ENCODE measurements around the gene DPM3. TPM values are rescaled to one million over a fixed set of nuclear protein-coding genes. Genes with fewer than 3 reads are reported as not detected.
A peak's percentile ranks its signal among the peaks of the same experiment; 100 is the strongest.

DPM3 gene
- total and polyA plus RNA-seq, 2 of the 13 experiments (the other 11 are each of a cell fraction or from before 2014, with no cell fraction given), result 23.2 to 53.4 TPM

DNA sequence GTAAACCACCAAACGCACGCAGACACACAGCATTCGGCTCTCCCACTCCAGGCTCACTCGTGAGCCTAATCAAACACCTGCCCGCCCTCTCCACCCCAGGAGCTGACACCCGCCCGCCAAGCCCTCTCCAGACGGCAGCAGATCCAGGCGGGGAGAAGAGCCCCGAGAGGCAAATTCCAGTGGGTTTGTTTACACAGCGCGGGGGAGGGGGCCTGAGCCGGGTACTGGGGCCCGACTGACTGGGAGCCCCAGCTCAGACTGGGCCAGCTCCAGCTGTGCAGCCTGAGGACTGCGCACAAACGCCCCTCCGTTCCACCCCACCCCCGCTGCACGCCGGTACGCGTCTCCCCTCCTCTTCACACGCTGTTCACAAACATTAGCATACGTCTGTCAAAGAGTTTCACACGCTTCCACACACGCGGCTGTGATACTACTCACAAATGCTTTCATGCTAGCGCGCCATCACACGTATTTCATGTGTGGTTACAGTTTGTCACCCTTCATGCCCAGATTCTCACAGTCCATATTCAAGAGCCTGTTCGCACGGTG is 13.7 kb downstream of the DPM3 start (continued):
- no peak for TF ChIP-seq THAP9 (CRISPR knock-in tag; IDR thresholded peaks at IDR 0.05; ENCODE audit: borderline replicate concordance)
- no peak for TF ChIP-seq RBAK (CRISPR knock-in tag; IDR thresholded peaks at IDR 0.05)
- no peak for TF ChIP-seq ZKSCAN8 (CRISPR knock-in tag; IDR thresholded peaks at IDR 0.05; ENCODE audit: borderline replicate concordance)
- TF ChIP-seq, protein P1, sequence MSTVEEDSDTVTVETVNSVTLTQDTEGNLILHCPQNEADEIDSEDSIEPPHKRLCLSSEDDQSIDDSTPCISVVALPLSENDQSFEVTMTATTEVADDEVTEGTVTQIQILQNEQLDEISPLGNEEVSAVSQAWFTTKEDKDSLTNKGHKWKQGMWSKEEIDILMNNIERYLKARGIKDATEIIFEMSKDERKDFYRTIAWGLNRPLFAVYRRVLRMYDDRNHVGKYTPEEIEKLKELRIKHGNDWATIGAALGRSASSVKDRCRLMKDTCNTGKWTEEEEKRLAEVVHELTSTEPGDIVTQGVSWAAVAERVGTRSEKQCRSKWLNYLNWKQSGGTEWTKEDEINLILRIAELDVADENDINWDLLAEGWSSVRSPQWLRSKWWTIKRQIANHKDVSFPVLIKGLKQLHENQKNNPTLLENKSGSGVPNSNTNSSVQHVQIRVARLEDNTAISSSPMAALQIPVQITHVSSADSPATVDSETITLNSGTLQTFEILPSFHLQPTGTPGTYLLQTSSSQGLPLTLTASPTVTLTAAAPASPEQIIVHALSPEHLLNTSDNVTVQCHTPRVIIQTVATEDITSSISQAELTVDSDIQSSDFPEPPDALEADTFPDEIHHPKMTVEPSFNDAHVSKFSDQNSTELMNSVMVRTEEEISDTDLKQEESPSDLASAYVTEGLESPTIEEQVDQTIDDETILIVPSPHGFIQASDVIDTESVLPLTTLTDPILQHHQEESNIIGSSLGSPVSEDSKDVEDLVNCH (CRISPR knock-in tag; IDR thresholded peaks at IDR 0.05), result 0 out of 2 replicates have a peak, but pooled peaks have one; percentile 56
- no peak; the same call in 1 of the 2 replicates for TF ChIP-seq SOX13 (IDR thresholded peaks at IDR 0.05)
- no peak for TF ChIP-seq SOX13 (CRISPR knock-in tag; conservative IDR thresholded peaks at IDR 0.05 in 1 of 2, IDR thresholded peaks at IDR 0.05 in 1 of 2)
- no peak for TF ChIP-seq ZNF776 (CRISPR knock-in tag; IDR thresholded peaks at IDR 0.05)
- TF ChIP-seq BCL6 (CRISPR knock-in tag; IDR thresholded peaks at IDR 0.05), result no peak
- TF ChIP-seq ZBTB21 (CRISPR knock-in tag; IDR thresholded peaks at IDR 0.05), result no peak
- no peak for TF ChIP-seq POGZ (CRISPR knock-in tag; IDR thresholded peaks at IDR 0.05)
- no peak for TF ChIP-seq XRCC5 (optimal IDR thresholded peaks at IDR 0.05; ENCODE audit: low read length)
- TF ChIP-seq ZSCAN20 (CRISPR knock-in tag; IDR thresholded peaks at IDR 0.05; ENCODE audit: borderline replicate concordance), result no peak
- TF ChIP-seq ZFY (CRISPR knock-in tag; IDR thresholded peaks at IDR 0.05), result no peak
- TF ChIP-seq, protein P2, sequence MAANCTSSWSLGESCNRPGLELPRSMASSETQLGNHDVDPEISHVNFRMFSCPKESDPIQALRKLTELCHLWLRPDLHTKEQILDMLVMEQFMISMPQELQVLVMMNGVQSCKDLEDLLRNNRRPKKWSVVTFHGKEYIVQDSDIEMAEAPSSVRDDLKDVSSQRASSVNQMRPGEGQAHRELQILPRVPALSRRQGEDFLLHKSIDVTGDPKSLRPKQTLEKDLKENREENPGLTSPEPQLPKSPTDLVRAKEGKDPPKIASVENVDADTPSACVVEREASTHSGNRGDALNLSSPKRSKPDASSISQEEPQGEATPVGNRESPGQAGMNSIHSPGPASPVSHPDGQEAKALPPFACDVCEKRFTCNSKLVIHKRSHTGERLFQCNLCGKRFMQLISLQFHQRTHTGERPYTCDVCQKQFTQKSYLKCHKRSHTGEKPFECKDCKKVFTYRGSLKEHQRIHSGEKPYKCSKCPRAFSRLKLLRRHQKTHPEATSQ (CRISPR knock-in tag; IDR thresholded peaks at IDR 0.05; ENCODE audit: borderline replicate concordance), result no peak; the same call in 1 of the 2 replicates
- TF ChIP-seq NPAS2 (CRISPR knock-in tag; IDR thresholded peaks at IDR 0.05; ENCODE audit: borderline replicate concordance), result no peak
- TF ChIP-seq, protein P3, sequence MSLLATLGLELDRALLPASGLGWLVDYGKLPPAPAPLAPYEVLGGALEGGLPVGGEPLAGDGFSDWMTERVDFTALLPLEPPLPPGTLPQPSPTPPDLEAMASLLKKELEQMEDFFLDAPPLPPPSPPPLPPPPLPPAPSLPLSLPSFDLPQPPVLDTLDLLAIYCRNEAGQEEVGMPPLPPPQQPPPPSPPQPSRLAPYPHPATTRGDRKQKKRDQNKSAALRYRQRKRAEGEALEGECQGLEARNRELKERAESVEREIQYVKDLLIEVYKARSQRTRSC (CRISPR knock-in tag; IDR thresholded peaks at IDR 0.05; ENCODE audit: low read depth), result 0 out of 2 replicates have a peak, but pooled peaks have one; percentile 28
- TF ChIP-seq, protein P4, sequence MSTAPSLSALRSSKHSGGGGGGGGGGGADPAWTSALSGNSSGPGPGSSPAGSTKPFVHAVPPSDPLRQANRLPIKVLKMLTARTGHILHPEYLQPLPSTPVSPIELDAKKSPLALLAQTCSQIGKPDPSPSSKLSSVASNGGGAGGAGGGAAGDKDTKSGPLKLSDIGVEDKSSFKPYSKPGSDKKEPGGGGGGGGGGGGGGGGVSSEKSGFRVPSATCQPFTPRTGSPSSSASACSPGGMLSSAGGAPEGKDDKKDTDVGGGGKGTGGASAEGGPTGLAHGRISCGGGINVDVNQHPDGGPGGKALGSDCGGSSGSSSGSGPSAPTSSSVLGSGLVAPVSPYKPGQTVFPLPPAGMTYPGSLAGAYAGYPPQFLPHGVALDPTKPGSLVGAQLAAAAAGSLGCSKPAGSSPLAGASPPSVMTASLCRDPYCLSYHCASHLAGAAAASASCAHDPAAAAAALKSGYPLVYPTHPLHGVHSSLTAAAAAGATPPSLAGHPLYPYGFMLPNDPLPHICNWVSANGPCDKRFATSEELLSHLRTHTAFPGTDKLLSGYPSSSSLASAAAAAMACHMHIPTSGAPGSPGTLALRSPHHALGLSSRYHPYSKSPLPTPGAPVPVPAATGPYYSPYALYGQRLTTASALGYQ (CRISPR knock-in tag; IDR thresholded peaks at IDR 0.05), result no peak
- TF ChIP-seq SATB2 (CRISPR knock-in tag; IDR thresholded peaks at IDR 0.05), result no peak
- no peak for TF ChIP-seq GZF1 (CRISPR knock-in tag; IDR thresholded peaks at IDR 0.05)
